HG03280 (cell line): Measurements from ENCODE around the gene HEATR5A.
"Not testable (repeated sequence)": the region's sequence is repeated elsewhere in the genome, so short reads cannot be mapped to it uniquely, and the experiment has no call there.

Experiments used
- ATAC-seq: cut with Tn5 transposase; IDR thresholded peaks from one replicate; pipeline ENCODE4 v1.9.1; 2021; ENCODE audit warnings: mild to moderate bottlenecking, moderate library complexity; ENCODE audit not compliant: unreplicated experiment

The HEATR5A gene

GRCh38 chr14:31261859-31262731 lies 158.3 kb downstream of the HEATR5A start:
- no peak for ATAC-seq

- ATAC-seq = no peak
Measured at GRCh38 chr14:31261523-31261858, 158.9 kb downstream of the HEATR5A start.

GRCh38 chr14:31259040-31259435 lies 161.3 kb downstream of the HEATR5A start:
- ATAC-seq = not testable (repeated sequence)

- ATAC-seq = no peak
Measured at GRCh38 chr14:31258427-31259039, 161.8 kb downstream of the HEATR5A start.

- not testable (repeated sequence) for ATAC-seq
Measured at GRCh38 chr14:31257554-31258426, 162.6 kb downstream of the HEATR5A start.

- ATAC-seq = no peak
Measured at GRCh38 chr14:31257244-31257553, 163.2 kb downstream of the HEATR5A start.

GRCh38 chr14:31256534-31257243 lies 163.7 kb downstream of the HEATR5A start:
- no peak for ATAC-seq

- ATAC-seq = not testable (repeated sequence)
Measured at GRCh38 chr14:31255918-31256317, 164.4 kb downstream of the HEATR5A start.

GRCh38 chr14:31255286-31255685 lies 165.1 kb downstream of the HEATR5A start:
- no peak for ATAC-seq

- no peak for ATAC-seq
Measured at GRCh38 chr14:31253746-31254471, 166.4 kb downstream of the HEATR5A start.

- ATAC-seq = no peak
Measured at GRCh38 chr14:31252865-31253264, 167.5 kb downstream of the HEATR5A start.

GRCh38 chr14:31251028-31251958 lies 169.1 kb downstream of the HEATR5A start:
- ATAC-seq = no peak

- ATAC-seq = no peak
Measured at GRCh38 chr14:31244626-31245025, 175.7 kb downstream of the HEATR5A start.

GRCh38 chr14:31243860-31244259 lies 176.5 kb downstream of the HEATR5A start:
- ATAC-seq = no peak

- ATAC-seq = not testable (repeated sequence)
Measured at GRCh38 chr14:31242161-31242940, 178.0 kb downstream of the HEATR5A start.
